GM10266 (cell line): ENCODE results near the gene C9orf72.
"Not testable (repeated sequence)": the region's sequence is repeated elsewhere in the genome, so short reads cannot be mapped to it uniquely, and the experiment has no call there.

Experiments used
- DNase-seq: peaks from one replicate; pipeline ENCODE4 v3.0.0; 2012; ENCODE audit errors: extremely low spot score
- TF ChIP-seq, protein P1 (sequence below): IDR thresholded peaks from 2 replicates; pipeline ENCODE4 v1.5.1; 2012; ENCODE audit warnings: mild to moderate bottlenecking, low read depth; ENCODE audit not compliant: control insufficient read depth, insufficient read depth; ENCODE audit errors: missing control alignments

The C9orf72 gene, protein sequence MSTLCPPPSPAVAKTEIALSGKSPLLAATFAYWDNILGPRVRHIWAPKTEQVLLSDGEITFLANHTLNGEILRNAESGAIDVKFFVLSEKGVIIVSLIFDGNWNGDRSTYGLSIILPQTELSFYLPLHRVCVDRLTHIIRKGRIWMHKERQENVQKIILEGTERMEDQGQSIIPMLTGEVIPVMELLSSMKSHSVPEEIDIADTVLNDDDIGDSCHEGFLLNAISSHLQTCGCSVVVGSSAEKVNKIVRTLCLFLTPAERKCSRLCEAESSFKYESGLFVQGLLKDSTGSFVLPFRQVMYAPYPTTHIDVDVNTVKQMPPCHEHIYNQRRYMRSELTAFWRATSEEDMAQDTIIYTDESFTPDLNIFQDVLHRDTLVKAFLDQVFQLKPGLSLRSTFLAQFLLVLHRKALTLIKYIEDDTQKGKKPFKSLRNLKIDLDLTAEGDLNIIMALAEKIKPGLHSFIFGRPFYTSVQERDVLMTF

DNA sequence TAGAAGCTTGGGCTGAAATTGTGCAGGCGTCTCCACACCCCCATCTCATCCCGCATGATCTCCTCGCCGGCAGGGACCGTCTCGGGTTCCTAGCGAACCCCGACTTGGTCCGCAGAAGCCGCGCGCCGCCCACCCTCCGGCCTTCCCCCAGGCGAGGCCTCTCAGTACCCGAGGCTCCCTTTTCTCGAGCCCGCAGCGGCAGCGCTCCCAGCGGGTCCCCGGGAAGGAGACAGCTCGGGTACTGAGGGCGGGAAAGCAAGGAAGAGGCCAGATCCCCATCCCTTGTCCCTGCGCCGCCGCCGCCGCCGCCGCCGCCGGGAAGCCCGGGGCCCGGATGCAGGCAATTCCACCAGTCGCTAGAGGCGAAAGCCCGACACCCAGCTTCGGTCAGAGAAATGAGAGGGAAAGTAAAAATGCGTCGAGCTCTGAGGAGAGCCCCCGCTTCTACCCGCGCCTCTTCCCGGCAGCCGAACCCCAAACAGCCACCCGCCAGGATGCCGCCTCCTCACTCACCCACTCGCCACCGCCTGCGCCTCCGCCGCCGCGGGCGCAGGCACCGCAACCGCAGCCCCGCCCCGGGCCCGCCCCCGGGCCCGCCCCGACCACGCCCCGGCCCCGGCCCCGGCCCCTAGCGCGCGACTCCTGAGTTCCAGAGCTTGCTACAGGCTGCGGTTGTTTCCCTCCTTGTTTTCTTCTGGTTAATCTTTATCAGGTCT lies at the start of gene C9orf72:
TSS of gene C9orf72 (minus strand) at position 564 of the 716 bp plus-strand sequence. CDS start 6,361 bp downstream, outside the sequence.
- TF ChIP-seq, protein P1, sequence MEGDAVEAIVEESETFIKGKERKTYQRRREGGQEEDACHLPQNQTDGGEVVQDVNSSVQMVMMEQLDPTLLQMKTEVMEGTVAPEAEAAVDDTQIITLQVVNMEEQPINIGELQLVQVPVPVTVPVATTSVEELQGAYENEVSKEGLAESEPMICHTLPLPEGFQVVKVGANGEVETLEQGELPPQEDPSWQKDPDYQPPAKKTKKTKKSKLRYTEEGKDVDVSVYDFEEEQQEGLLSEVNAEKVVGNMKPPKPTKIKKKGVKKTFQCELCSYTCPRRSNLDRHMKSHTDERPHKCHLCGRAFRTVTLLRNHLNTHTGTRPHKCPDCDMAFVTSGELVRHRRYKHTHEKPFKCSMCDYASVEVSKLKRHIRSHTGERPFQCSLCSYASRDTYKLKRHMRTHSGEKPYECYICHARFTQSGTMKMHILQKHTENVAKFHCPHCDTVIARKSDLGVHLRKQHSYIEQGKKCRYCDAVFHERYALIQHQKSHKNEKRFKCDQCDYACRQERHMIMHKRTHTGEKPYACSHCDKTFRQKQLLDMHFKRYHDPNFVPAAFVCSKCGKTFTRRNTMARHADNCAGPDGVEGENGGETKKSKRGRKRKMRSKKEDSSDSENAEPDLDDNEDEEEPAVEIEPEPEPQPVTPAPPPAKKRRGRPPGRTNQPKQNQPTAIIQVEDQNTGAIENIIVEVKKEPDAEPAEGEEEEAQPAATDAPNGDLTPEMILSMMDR: no peak
- peak; percentile 86 for DNase-seq

DNA sequence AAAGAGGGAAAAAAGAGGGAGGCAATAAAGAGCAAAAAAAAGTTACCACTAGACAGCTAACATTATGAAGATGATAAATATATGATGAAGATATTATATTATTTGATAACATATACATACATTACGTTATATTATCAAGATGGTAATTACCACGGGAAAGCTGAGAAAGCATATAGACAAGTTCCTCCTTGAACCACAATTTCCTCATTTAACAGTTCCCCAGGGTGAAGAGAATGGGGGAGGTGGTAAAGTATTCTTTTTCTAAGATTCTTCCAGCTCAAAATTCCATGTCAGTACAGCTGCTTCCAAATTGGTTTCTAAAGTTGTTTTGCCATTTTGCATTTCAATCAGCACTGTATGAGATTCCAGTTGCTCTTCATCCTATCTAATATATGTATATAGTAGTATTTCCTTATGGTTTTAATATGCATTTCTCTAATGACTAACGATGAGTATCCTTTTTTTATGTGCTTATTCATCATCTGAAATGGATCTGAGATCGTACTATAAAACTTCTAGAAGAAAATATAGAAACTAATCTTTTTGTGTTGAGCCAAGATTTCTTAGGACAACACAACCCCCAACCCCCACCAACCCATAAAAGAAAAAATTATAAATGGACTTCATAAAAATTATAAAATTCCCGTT lies 49.5 kb upstream of the C9orf72 start:
- no peak for DNase-seq
- TF ChIP-seq, protein P1: no peak

DNA sequence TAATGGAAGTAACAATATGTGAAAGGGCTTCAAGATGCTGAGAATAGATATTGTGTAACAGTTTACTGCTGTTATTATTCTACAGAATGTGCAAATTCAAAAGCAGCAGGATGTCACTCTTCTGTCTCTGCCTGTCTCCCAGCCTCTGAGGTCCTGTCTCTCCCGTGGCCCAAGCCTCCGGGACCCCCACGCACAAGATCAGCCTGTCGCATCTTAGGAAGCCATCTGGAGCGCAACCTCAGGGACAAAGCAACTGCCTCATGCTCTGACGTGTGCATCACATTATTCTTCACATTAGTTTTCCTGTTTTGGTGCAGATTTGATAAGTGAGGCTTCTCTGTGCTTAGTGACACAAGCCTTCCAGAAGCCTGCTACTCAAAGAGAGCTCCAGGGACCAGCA lies 46.5 kb upstream of the C9orf72 start:
- TF ChIP-seq, protein P1: no peak
- DNase-seq: no peak

DNA sequence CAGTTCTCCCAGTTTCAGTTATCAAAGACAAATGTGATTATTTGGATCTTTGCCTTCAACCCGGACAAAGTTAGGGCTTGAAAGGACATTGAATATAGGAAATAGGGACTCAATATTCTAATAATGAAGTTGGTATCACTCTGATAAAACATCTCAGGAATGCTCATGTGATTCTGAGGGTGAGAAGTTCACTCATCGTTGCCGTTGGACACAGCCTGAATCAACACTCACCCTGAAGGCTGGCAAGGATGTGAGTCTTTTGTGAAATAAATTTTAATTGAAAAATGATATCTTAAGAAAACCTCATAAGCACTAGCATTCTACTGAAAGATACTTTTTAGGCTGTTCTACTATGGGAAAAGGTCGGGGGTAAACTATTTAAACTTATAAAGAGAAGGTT lies 44.8 kb upstream of the C9orf72 start:
- TF ChIP-seq, protein P1: no peak
- DNase-seq: no peak

DNA sequence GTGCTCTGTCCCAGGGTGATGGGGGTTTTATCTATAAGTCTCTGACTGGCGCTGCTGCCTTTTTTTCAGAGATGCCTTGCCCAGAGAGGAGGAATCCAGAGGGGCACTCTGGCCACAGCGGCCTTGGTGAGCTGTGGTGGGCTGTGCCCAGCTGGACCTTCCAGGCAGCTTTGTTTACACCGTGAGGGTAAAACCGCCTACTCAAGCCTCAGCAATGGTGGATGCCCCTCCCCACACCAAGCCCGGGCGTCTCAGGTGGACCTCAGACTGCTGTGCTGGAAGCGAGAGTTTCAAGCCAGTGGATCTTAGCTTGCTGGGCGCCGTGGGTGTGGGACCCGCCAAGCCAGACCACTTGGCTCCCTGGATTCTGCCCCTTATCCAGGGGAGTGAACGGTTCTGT lies 41.3 kb upstream of the C9orf72 start:
- TF ChIP-seq, protein P1: no peak
- no peak for DNase-seq

DNA sequence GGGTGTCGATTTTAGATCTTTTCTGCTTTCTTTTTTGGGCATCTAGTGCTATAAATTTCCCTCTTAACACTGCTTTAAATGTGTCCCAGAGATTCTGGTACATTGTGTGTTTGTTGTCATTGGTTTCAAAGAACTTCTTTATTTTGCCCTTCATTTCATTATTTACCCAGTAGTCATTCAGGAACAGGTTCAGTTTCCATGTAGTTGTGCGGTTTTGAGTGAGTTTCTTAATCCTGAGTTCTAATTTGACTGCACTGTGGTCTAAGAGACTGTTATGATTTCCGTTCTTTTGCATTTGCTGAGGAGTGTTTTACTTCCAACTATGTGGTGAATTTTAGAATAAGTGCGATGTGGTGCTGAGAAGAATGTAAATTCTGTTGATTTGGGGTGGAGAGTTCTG lies 38.8 kb upstream of the C9orf72 start:
- DNase-seq: not testable (repeated sequence)

DNA sequence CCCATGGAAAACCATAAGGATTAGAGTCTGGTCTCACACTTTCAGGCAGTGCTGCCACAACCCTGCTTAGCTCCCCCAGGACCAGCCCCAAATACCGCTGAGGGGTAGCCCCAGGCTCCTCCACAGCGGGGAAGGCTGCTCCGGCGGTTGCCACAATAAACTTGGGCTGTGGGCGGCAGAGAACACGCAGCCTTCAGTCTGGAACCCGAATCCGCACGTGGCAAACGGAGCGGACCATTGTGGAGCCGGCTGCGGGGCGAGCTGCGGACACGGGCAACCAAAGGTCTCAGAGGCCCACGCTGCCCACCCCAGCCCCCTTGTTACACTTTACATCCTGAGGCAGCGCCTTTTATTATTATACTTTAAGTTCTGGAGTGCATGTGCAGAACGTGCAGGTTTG lies 37.3 kb upstream of the C9orf72 start:
- TF ChIP-seq, protein P1: no peak
- DNase-seq: no peak
